ENCODE results near the gene MLLT1.
A peak's percentile ranks its signal among the peaks of the same experiment; 100 is the strongest.

The MLLT1 gene

DNA sequence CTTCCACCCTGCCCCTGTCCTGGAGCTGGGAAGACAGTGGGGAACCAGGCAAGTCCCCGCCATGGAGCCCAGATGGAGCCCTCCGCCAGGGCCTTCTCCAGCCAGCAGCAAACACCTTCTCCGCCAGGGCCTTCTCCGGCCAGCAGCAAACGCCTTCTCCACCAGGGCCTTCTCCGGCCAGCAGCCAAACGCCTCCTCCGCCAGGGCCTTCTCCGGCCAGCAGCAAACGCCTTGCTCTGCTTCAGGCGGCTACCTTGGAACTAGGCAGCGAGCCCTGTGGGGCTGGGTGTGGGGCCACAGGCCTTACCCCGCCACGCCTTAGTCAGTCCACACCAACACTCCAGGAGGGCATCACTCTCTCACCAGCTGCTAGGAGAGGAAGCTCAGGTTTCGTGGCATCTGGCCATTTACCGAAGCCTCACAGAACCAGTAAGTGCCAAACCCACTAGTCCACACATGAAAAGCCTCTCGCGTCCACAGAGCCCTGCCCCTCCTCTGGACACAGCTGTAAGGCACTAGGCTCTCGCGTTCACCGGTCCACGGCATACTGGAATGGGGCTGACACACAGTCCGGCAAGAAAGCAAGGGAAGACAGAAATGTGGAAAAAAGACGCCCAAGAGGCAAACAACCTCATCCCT, 41.0 kb downstream of the MLLT1 start:
- H3K27ac ChIP-seq = peak overlapping the region; percentile 81
- TF ChIP-seq, protein P1, sequence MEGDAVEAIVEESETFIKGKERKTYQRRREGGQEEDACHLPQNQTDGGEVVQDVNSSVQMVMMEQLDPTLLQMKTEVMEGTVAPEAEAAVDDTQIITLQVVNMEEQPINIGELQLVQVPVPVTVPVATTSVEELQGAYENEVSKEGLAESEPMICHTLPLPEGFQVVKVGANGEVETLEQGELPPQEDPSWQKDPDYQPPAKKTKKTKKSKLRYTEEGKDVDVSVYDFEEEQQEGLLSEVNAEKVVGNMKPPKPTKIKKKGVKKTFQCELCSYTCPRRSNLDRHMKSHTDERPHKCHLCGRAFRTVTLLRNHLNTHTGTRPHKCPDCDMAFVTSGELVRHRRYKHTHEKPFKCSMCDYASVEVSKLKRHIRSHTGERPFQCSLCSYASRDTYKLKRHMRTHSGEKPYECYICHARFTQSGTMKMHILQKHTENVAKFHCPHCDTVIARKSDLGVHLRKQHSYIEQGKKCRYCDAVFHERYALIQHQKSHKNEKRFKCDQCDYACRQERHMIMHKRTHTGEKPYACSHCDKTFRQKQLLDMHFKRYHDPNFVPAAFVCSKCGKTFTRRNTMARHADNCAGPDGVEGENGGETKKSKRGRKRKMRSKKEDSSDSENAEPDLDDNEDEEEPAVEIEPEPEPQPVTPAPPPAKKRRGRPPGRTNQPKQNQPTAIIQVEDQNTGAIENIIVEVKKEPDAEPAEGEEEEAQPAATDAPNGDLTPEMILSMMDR (conservative IDR thresholded peaks at IDR 0.05) = no peak

GRCh38 chr19:6238256-6238642, 41.5 kb downstream of the MLLT1 start:
- TF ChIP-seq, protein P1 (conservative IDR thresholded peaks at IDR 0.05) = no peak
- peak overlapping the region; percentile 81 for H3K27ac ChIP-seq

GRCh38 chr19:6236310-6237291, 43.2 kb downstream of the MLLT1 start:
- TF ChIP-seq, protein P1 (conservative IDR thresholded peaks at IDR 0.05) = 0 out of 2 replicates have a peak, but pooled peaks have one; percentile 7
- peak overlapping the region; percentile 81 for H3K27ac ChIP-seq

GRCh38 chr19:6235031-6235951, 44.5 kb downstream of the MLLT1 start:
- TF ChIP-seq, protein P1 (conservative IDR thresholded peaks at IDR 0.05) = no peak
- H3K27ac ChIP-seq = peak overlapping the region; percentile 81

GRCh38 chr19:6234527-6234926, 45.2 kb downstream of the MLLT1 start:
- TF ChIP-seq, protein P1 (conservative IDR thresholded peaks at IDR 0.05) = no peak
- H3K27ac ChIP-seq = peak overlapping the region; percentile 81; the same call in 1 of the 2 replicates

DNA sequence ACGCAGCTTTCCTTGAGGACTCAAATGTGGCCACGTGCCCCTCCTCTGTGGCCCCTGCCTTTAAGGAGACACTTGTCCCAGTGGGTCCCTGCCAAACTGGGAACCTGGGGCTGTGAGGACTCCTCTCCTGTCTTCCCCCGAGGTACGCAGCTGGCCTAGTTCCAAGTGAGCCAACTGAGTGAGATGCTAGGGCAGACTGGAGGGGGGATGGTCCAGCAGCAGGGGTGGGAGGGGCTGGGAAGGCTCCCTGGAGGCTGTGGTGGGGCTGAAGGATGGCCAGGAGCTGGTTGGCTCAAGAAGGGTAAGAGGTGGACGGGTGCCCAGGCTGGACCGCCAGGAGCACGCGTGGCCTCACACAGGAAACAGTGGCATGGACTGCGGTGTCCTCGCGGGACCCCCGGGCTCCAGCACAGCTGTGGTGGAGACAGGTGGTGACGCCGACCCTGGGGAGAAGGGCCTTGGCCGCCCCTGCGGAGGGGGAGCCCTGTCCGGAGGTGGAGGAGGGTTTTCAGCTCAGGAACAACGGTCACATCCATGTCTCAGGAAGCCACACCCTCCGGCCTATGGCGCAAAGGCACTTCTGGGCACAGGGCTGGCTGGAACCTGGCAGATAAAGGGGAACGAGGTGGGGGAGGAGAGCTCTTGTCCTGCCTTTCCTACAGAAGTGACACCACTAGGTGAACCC, 45.8 kb downstream of the MLLT1 start:
- H3K27ac ChIP-seq = no peak overlapping the region; the same call in 1 of the 2 replicates
- TF ChIP-seq, protein P1 (conservative IDR thresholded peaks at IDR 0.05) = no peak

Data from VCaP (cell line).